K562 (cell line): Measurements from ENCODE around the gene SSTR5. TPM values are rescaled to one million over a fixed set of nuclear protein-coding genes. Genes with fewer than 3 reads are reported as not detected.

Source experiments
- ATAC-seq: fragments of 200-7000 bp; cut with Tn5 transposase; 3 replicates; pipeline ENCODE4 v1.9.1; 2020; ENCODE audit warnings: moderate library complexity
- BruUV-seq: library from RNA; stranded (reverse); fragments of 400-500 nt; replicated peaks from 2 replicates; lab custom pipeline; 2021; lab: Mats Ljungman, UMichigan
- CTCF ChIA-PET: fragments of 300-600 bp; formaldehyde crosslinking; extraction: SDS; loops from one replicate; lab custom pipeline; 2021; ENCODE audit warnings: low intra/inter-chr PET ratio; lab: Yijun Ruan, JAX
- POLR2A ChIA-PET: fragments of 300-600, 350-650 bp; sonication (Branson Sonifier 250); formaldehyde crosslinking; extraction: SDS; loops from one replicate; lab custom pipeline; 2021; ENCODE audit warnings: antibody characterized with exemption, inconsistent platforms; lab: Yijun Ruan, JAX
- DNase-seq, 4 experiments: peaks; one replicate each; pipeline versions ENCODE4 v3.0.0 to v3.0.0-alpha.2; 2011 to 2018; ENCODE audit warnings: low spot score in 3 of 4, mixed read lengths in 3 of 4; ENCODE audit errors: extremely low read depth in 1 of 4
- FAIRE-seq: peaks from 2 replicates; lab custom pipeline; 2011; peaks lifted over from hg19 to GRCh38; lab: Jason Lieb, UNC
- H2AFZ ChIP-seq: 2 replicates; pipeline ENCODE4 v1.6.0; 2011; ENCODE audit warnings: low read depth, low read length, control low read depth, inconsistent platforms
- H3K27ac ChIP-seq: fragments of 200-600 bp; 3 replicates; pipeline ENCODE4 v1.8.0; 2011; ENCODE audit warnings: low read depth, mild to moderate bottlenecking, control low read depth, inconsistent platforms, low read length, moderate library complexity, mixed read lengths; ENCODE audit errors: extremely low read depth
- H3K27me3 ChIP-seq, 2 experiments: fragments of 300-600 bp in 1 of 2; 2 replicates in 1 of 2; 3 replicates in 1 of 2; pipeline versions ENCODE4 v1.6.0 to v1.8.0; 2011; ENCODE audit warnings: inconsistent platforms in 2 of 2, low read length in 2 of 2, mild to moderate bottlenecking in 1 of 2, mixed read lengths in 1 of 2, moderate library complexity in 1 of 2; ENCODE audit not compliant: control insufficient read depth in 2 of 2, insufficient read depth in 2 of 2
- H3K36me3 ChIP-seq: fragments of 300-600 bp; 3 replicates; pipeline ENCODE4 v1.8.0; 2011; ENCODE audit warnings: mild to moderate bottlenecking, low read length, inconsistent platforms; ENCODE audit not compliant: control insufficient read depth, insufficient read depth
- H3K4me1 ChIP-seq, 2 experiments: fragments of 200-600 bp in 1 of 2; replicated peaks in 1 of 2; 2 replicates in 1 of 2; 3 replicates in 1 of 2; pipeline versions ENCODE4 v1.5.1 to v1.8.0; 2011; ENCODE audit warnings: inconsistent platforms in 2 of 2, low read length in 2 of 2, mild to moderate bottlenecking in 1 of 2, mixed read lengths in 1 of 2, moderate library complexity in 1 of 2; ENCODE audit not compliant: control insufficient read depth in 2 of 2, insufficient read depth in 2 of 2
- H3K4me2 ChIP-seq: 2 replicates; pipeline ENCODE4 v1.6.1; 2011; ENCODE audit warnings: low read length, control low read depth, inconsistent platforms, mixed read lengths; ENCODE audit not compliant: insufficient read depth
- H3K4me3 ChIP-seq: fragments of 200-600 bp; sonication (generic), shearing (Covaris generic); 2 replicates; pipeline ENCODE4 v1.5.1; 2016; ENCODE audit warnings: control low read depth, inconsistent platforms
- H3K79me2 ChIP-seq: fragments of 200-600 bp; 3 replicates; pipeline ENCODE4 v1.8.0; 2011; ENCODE audit warnings: low read length, inconsistent platforms; ENCODE audit not compliant: control insufficient read depth, insufficient read depth
- H3K9ac ChIP-seq, 2 experiments: 2 replicates each; pipeline versions ENCODE4 v1.6.0 to v1.6.1; 2011; ENCODE audit warnings: low read depth in 2 of 2, low read length in 2 of 2, control low read depth in 1 of 2, inconsistent platforms in 1 of 2, mild to moderate bottlenecking in 1 of 2, mixed read lengths in 1 of 2; ENCODE audit not compliant: insufficient read depth in 1 of 2
- H3K9me1 ChIP-seq: one replicate; pipeline ENCODE4 v1.6.0; 2011; ENCODE audit warnings: inconsistent platforms, mild to moderate bottlenecking, low read length, moderate library complexity; ENCODE audit not compliant: control insufficient read depth, insufficient read depth
- H3K9me3 ChIP-seq: replicated peaks from 2 replicates; pipeline ENCODE4 v1.5.1; 2011; ENCODE audit warnings: low read depth, low read length, inconsistent platforms; ENCODE audit not compliant: control insufficient read depth, insufficient read depth
- H4K20me1 ChIP-seq: replicated peaks from 2 replicates; pipeline ENCODE4 v1.6.1; 2011; ENCODE audit warnings: low read length, inconsistent platforms, mixed read lengths; ENCODE audit not compliant: control insufficient read depth, insufficient read depth
- CTCF ChIP-seq, 3 experiments: IDR thresholded peaks in 2 of 3; conservative IDR thresholded peaks in 1 of 3; 2 replicates each; pipeline ENCODE4 v1.5.1; 2011 to 2012; ENCODE audit warnings: low read length in 3 of 3, mild to moderate bottlenecking in 3 of 3, control low read depth in 2 of 3, improper control_type of control experiment in 1 of 3, inconsistent platforms in 1 of 3, low read depth in 1 of 3, mixed read lengths in 1 of 3, moderate library complexity in 1 of 3; ENCODE audit not compliant: insufficient read depth in 2 of 3
- HMBOX1 ChIP-seq: sonication (generic); IDR thresholded peaks from 2 replicates; pipeline ENCODE4 v1.6.1; 2016
- RAD21 ChIP-seq, 2 experiments: fragments of 250-450 bp in 1 of 2; fragments of 450-650 bp in 1 of 2; sonication (Bioruptor Pico) in 1 of 2; formaldehyde crosslinking in 1 of 2; IDR thresholded peaks in 1 of 2; conservative IDR thresholded peaks in 1 of 2; 2 replicates each; pipeline versions ENCODE4 v1.4.0 to v1.8.0; 2020 to 2022; ENCODE audit warnings: mild to moderate bottlenecking in 2 of 2, moderate library complexity in 1 of 2
- REST ChIP-seq, 2 experiments: fragments of 450-650 bp; formaldehyde crosslinking in 1 of 2; IDR thresholded peaks; 2 replicates each; pipeline versions ENCODE4 v1.4.0 to v1.6.1; 2014 to 2020; ENCODE audit warnings: mild to moderate bottlenecking in 2 of 2, borderline replicate concordance in 1 of 2, low read depth in 1 of 2
- STAT5A ChIP-seq: IDR thresholded peaks from 2 replicates; pipeline ENCODE4 v1.6.1; 2012; ENCODE audit warnings: low read length, inconsistent platforms, borderline replicate concordance
- TFAP4 ChIP-seq: sonication (generic); formaldehyde crosslinking; IDR thresholded peaks from 2 replicates; pipeline ENCODE4 v1.8.0; 2022; ENCODE audit warnings: missing genetic modification reagents, mild to moderate bottlenecking, moderate library complexity, borderline replicate concordance
- WGBS: fragments of 100-300 bp; shearing (Covaris generic); methylation state at CpG from one replicate; pipeline ENCODE4 v1.1.6; 2016; ENCODE audit warnings: low coverage, mixed read lengths; ENCODE audit not compliant: insufficient coverage; ENCODE audit errors: missing lambda C conversion rate; 5-methylcytosine and 5-hydroxymethylcytosine counted together
- in situ Hi-C: fragments of 300-500 bp; cut with MboI; formaldehyde crosslinking; loops from 4 replicates; pipeline ENCODE4 v1.15.0; 2018; ENCODE audit warnings: inconsistent platforms, mixed read lengths
- intact Hi-C: fragments of 100-400 bp; cut with micrococcal nuclease; formaldehyde crosslinking; loops from 2 replicates; pipeline ENCODE4 v1.14.2; 2022
- polyA plus RNA-seq, 8 experiments: library from polyadenylated mRNA; depleted of rRNA in 4 of 8; stranded (reverse) in 5 of 8; unstranded in 3 of 8; fragments of >200 nt; fragmentation: Nextera tagmentation in 2 of 8; fragmentation: Illumina TruSeq in 1 of 8; extraction: Ambion mirVana in 2 of 8; extraction: Trizol in 1 of 8; gene quantifications; 2 replicates each; pipeline versions ENCODE4 v1.2.1 to v1.2.3, GENCODE V29; 2011 to 2014; ENCODE audit warnings: inconsistent platforms in 1 of 8, missing spikeins in 1 of 8
- total RNA-seq, 7 experiments: library from RNA; depleted of rRNA in 6 of 7; stranded (reverse); fragments of >200 nt in 6 of 7; fragmentation: Illumina TruSeq in 2 of 7; extraction: Trizol in 2 of 7; gene quantifications; 2 replicates each; pipeline versions ENCODE4 v1.2.1 to v1.2.3, GENCODE V29; 2011 to 2021; ENCODE audit warnings: low replicate concordance in 1 of 7

The SSTR5 gene
- total and polyA plus RNA-seq, 9 of the 15 experiments (the other 6 are each of a cell fraction or from before 2014, with no cell fraction given), result not detected

- intact Hi-C loops, result loop anchor here (2.0 kb wide), 1 partner anchor 242 kb away; no protein-coding TSS in a partner anchor
- H3K9me1 ChIP-seq, result no peaks in the 10 kb centered on the region
- BruUV-seq, result no TSS peak
- H3K4me1 ChIP-seq, result peaks cover 0 to 35% of the 10 kb centered on the region in 2 experiments; a peak in 2 of 5 replicates
- peaks cover 11 to 24% of the 10 kb centered on the region in 2 experiments; a peak in 3 of 5 replicates for H3K27me3 ChIP-seq
- ChIA-PET POLR2A (no interaction called here), CTCF (interaction anchor here (0.7 to 2.1 kb wide), 2 partner anchors 241 to 344 kb away, joined by 6 to 12 read pairs; no protein-coding TSS in a partner anchor)
- DNase-seq (peak; percentile 64 to 75 (median 67)), ATAC-seq (peak; percentile 93), FAIRE-seq (peak; percentile 32)
- no peaks in the 10 kb centered on the region for H4K20me1 ChIP-seq
- no peak overlapping the region for H3K4me2 ChIP-seq
- no peak overlapping the region for H2AFZ ChIP-seq
- no peak overlapping the region for H3K4me3 ChIP-seq
- no peaks in the 10 kb centered on the region for H3K36me3 ChIP-seq
- H3K27ac ChIP-seq, result no peak overlapping the region
- in situ Hi-C loops, result loop anchor here (10.0 kb wide), 1 partner anchor 340 kb away; the partner anchor contains the start of gene METRN
- WGBS, result 2% methylated on average over 30 of the region's 34 CpGs
- H3K9me3 ChIP-seq, result no peaks in the 10 kb centered on the region
- no peak overlapping the region for H3K9ac ChIP-seq
- no peaks in the 10 kb centered on the region for H3K79me2 ChIP-seq
- TF ChIP-seq RAD21 (CRISPR knock-in tag; conservative IDR thresholded peaks at IDR 0.05 in 1 of 2, IDR thresholded peaks at IDR 0.05 in 1 of 2), result peak; percentile 52 to 79
- TF ChIP-seq HMBOX1, result no peak
- no peak for TF ChIP-seq STAT5A
- 0 out of 2 replicates have a peak, but pooled peaks have one; percentile 35 for TF ChIP-seq TFAP4 (CRISPR knock-in tag)
- TF ChIP-seq REST (IDR thresholded peaks at IDR 0.05; ENCODE audit: borderline replicate concordance), result peak; percentile 77
- no peak for TF ChIP-seq REST (CRISPR knock-in tag; IDR thresholded peaks at IDR 0.05; ENCODE audit: low read depth)
- TF ChIP-seq CTCF (IDR thresholded peaks at IDR 0.05 in 2 of 3, conservative IDR thresholded peaks at IDR 0.05 in 1 of 3; ENCODE audit: insufficient read depth in 2 of 3, low read depth in 1 of 3, low read length in 3 of 3), result peak; percentile 74 to 81 (median 77)
Observed at GRCh38 chr16:1054660-1055556, 17.6 kb upstream of the SSTR5 start.
